NCI-H345 (cell line): Measurements from ENCODE around the gene KCNC4.
A peak's percentile ranks its signal among the peaks of the same experiment; 100 is the strongest.

ENCODE experiments used
- DNase-seq: peaks from one replicate; lab custom pipeline; 2025; lab: John Stamatoyannopoulos, UW

The KCNC4 gene

GRCh38 chr1:110209715-110210603 is at the start of gene KCNC4:
Gene KCNC4, plus strand, starts transcription at chr1:110210314. Its CDS starts 1,186 bp downstream, at chr1:110211500.
- peak; percentile 84 for DNase-seq

DNA sequence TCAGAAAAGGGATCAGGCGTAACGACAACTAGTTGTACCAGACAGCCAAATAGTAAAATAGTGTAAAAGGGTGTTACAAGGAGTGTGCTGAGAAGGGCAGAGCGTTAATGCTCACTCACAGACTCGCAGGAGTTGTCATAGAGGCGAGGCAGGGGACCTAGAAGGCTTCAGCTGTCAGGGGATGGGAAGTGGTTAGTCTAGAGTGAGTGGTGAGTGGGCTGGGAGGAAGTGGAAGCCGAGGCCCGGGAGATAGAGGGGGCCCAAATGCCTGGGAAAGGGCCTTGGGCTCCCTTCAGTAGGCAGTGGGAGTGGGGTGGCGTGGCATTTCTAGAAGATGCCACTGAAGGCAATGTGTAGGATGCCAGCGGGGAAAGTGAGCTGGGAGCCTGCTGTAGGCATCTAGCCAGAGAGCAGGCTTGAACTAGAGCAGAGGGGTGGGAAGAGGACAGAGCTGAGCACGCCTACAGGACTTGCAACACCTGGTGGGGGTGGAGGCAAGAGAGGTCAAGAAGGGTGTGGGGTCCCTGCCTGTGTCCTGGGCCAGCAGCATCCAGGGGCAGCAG is 49.5 kb upstream of the KCNC4 start:
- no peak for DNase-seq

- DNase-seq = no peak
Measured at GRCh38 chr1:110161165-110161564, 48.9 kb upstream of the KCNC4 start.

DNA sequence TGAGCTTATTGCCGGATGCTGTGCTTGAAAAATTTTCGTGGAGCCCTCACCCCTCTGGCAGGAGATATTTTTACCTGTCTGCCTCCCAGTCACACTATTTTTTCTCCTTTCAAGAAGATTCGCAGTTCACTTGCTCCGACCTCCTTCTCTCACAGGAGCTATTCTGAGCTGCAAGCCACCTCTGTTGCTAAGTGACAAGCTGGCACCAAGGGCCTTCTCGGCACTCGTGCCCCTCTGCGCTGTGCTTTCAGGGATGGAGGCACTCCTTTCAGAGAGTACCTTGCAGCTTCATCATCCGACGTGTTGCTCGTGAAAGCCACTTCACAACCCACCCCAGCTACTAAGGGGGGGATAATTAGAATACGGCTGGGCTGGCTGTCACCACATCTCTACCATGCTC is 48.3 kb upstream of the KCNC4 start:
- peak; percentile 19 for DNase-seq

- peak; percentile 33 for DNase-seq
Measured at GRCh38 chr1:110163591-110163990, 46.5 kb upstream of the KCNC4 start.

- no peak for DNase-seq
Measured at GRCh38 chr1:110164725-110165350, 45.3 kb upstream of the KCNC4 start.

- no peak for DNase-seq
Measured at GRCh38 chr1:110165761-110166231, 44.3 kb upstream of the KCNC4 start.

DNA sequence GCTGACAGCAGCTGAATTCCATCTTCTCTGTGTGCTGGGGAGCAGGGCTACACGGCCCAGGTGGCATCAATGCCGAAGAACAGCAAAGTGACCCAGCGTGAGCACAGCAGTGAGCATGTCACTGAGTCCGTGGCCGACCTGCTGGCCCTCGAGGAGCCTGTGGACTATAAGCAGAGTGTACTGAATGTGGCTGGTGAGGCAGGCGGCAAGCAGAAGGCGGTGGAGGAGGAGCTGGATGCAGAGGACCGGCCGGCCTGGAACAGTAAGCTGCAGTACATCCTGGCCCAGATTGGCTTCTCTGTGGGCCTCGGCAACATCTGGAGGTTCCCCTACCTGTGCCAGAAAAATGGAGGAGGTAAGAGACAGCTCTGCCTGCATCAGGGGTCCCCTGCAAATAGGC is 43.3 kb upstream of the KCNC4 start:
- no peak for DNase-seq

DNA sequence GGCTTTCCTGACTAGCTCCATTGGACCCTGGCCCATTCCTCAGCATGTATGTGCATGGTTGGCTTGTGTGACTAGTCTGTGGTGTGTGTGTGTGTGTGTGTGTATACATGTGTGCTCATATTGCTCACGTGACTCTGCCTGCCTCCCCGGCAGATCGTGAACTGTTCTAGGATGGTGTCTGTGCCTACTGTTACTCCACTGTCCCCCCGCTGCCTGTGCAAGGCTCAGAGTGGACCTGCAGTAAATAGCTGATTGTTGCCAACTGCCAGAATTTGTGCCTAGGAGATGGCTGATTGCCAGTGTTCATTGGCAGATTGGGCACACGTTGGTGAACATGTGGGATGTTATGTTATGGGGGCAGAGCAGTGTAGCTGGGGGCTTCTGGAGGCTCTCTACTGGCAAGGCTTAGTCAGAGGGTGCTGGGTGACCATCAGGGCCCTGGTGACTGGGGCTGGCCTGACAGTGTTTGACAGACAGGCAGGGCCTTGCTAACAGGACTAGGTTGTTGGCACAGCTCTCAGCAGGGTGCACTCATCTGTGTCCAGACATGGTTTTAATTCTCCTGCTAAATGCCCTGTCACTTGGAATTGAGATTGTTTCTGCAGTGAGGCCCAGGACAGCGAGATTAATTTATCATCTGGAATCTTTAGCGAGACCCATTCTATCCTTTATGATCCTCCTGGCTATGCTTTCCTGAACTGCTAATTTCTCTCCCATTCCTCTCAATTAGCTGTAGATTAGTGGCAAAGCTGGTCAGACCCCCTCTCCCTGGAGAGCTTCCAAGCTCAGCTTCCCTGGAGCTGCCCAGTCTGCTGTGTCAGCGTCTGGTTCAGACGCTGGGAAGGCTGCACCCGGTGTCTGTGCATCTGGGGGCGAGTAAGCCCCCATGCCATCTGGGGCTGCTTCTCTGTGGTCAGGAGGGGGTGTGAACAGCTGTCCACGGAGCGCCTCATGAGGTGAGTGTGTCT is 39.1 kb upstream of the KCNC4 start:
- DNase-seq = no peak

DNA sequence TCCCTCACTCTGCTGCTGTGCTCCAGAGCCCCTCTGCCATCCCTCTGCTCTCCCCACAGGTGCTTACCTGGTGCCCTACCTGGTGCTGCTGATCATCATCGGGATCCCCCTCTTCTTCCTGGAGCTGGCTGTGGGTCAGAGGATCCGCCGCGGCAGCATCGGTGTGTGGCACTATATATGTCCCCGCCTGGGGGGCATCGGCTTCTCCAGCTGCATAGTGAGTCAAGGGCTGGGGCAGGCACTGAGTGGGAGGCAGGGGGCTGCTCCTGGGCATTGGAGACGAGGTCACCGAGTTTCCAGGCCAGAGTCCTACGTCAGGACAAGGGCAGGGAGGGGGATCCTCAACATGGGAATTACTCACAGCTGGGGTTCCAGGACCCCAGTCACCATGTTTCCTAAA is 38.1 kb upstream of the KCNC4 start:
- DNase-seq = no peak

DNA sequence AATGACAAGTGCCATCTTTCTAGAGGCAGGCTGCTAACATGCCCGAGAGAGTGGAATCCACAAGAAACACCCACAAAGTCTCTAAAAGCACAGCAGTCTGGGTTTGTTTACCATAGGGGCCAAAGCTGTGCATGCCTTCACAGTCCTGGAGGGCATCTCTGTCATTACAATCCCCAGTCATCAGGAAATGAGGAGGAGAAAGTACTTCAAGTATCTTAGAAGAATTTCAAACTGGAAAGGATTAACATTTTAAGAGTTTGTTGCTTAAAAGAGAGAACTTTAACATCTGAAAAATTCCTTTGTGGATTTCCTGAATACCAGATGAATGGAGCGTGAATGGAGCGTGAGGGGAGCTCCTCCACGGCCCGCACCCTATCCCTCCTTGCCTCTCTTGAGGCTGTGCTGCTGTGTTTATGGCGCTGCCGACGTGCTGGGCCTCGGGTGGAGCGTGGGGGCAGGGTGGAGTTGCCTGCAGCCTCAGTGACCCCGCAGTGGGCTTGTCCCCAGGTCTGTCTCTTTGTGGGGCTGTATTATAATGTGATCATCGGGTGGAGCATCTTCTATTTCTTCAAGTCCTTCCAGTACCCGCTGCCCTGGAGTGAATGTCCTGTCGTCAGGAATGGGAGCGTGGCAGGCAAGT is 36.5 kb upstream of the KCNC4 start:
- DNase-seq = no peak

- no peak for DNase-seq
Measured at GRCh38 chr1:110174961-110175360, 35.2 kb upstream of the KCNC4 start.

GRCh38 chr1:110176299-110176956 is 33.7 kb upstream of the KCNC4 start:
- DNase-seq = peak; percentile 91

GRCh38 chr1:110177775-110178174 is 32.3 kb upstream of the KCNC4 start:
- no peak for DNase-seq

DNA sequence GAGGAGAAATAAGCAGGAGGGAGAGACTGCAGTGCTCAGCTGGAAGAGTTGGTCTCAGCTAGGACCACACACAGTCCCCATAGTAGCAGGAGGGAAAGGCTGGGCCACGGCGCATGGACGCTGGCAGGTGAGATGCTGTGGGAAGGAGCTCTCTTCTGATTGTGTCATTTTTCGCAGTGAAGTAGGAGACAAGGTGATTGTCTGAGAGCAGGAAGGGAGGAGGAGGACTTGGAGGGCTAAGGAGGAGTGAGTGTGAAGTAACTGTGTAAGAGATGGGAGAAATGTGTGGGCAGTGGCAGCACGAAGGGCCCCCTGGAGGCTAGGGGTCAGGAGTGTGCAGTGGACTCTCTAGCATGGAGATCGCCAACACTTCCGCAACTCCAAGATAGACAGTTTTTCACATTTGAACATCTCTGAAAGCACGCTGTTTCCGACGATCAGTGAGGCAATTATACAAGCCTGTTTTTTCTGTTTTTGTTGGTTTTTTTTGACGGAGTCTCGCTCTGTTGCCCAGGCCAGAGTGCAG is 26.4 kb upstream of the KCNC4 start:
- DNase-seq = no peak

DNA sequence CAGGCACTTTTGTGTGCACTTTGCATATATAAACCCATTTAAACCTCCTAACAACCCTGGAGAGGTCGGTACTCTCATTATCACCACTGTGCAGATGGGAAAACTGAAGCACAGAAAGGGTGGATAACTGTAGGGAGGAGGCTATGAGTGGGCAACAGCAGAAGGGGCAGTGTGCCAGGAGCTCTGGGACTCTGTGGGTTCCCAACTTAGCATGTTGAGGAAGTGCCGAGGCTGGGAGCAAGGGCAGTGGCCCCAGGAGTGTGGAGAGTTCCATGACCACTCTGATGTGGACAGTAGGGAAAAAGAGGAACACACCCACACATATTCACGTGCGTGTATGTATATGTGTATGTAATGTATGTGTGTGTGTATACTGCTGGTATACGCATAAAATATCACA is 25.7 kb upstream of the KCNC4 start:
- peak; percentile 7 for DNase-seq

GRCh38 chr1:110185181-110185580 is 24.9 kb upstream of the KCNC4 start:
- DNase-seq = peak; percentile 93

GRCh38 chr1:110186558-110186957 is 23.6 kb upstream of the KCNC4 start:
- no peak for DNase-seq

DNA sequence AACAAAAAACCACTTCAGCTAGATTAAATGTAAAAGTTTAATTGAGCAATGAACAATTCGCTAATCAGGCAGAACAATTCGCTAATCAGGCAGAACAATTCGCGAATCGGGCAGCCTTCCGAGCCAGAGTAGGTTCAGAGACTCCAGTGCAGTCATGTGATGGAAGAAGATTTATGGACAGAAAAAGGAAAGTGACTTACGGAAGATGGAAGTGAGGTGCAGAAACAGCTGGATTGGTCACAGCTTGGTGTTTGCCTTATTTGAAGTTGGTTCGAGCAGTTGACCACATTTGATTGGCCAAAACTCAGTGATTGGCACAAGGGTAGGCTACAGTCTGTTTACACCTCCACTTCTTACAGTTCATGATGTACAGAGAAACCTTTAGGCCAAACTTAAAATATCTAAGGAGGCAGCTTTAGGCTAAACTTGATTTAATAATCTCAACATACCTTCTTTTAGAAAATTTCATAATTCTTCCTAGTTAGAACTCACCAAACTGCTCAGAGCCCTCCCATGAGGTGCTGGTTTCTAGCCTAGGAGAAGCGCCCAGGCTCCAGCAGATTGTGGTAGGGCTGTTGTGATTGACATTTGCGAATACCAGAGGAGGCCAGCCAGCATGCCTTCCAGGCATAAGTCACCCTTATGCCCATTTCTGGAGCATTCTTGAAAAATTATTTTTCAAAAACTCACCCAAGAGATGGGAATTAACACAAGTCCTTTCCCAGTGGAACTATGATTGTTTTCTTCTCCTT is 22.8 kb upstream of the KCNC4 start:
- DNase-seq = no peak
